ENCODE results near the gene TAP2.

The TAP2 gene

GRCh38 chr6:32790306-32790705 is 48.2 kb downstream of the TAP2 start:
- DNase-seq (ENCODE audit: low read depth): no peak
